ENCODE measurements around the gene TAF4B.

Gene TAF4B

DNA sequence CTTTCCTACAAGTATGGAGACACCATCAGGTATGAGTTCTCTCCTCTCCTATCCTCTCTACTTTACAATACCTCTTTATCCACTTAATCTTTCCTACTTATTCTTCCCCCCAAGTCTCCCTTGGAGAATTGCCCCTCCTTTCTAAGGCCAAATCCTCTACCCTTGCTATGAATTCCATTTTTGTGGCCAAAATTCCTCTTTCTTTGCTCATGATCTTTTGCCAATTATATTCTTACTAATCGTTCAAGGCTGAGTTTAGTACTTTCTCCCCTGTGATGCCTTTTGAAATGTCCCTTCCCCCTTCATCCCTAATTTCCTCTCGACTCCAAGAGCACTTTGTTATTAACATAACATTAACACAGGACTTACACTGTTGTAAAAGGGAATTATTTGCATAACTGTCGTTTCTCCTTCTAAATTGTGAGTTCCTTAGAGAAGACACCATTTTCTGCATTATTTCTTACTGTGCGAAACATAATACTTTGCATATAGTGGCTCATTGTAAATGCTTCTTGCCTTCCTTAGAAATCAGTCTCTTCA lies 188.7 kb downstream of the TAF4B start:
- TF ChIP-seq, protein P1, sequence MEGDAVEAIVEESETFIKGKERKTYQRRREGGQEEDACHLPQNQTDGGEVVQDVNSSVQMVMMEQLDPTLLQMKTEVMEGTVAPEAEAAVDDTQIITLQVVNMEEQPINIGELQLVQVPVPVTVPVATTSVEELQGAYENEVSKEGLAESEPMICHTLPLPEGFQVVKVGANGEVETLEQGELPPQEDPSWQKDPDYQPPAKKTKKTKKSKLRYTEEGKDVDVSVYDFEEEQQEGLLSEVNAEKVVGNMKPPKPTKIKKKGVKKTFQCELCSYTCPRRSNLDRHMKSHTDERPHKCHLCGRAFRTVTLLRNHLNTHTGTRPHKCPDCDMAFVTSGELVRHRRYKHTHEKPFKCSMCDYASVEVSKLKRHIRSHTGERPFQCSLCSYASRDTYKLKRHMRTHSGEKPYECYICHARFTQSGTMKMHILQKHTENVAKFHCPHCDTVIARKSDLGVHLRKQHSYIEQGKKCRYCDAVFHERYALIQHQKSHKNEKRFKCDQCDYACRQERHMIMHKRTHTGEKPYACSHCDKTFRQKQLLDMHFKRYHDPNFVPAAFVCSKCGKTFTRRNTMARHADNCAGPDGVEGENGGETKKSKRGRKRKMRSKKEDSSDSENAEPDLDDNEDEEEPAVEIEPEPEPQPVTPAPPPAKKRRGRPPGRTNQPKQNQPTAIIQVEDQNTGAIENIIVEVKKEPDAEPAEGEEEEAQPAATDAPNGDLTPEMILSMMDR (IDR thresholded peaks at IDR 0.05; ENCODE audit: extremely low read depth, missing control alignments) = no peak
- DNase-seq (ENCODE audit: low spot score) = no peak

DNA sequence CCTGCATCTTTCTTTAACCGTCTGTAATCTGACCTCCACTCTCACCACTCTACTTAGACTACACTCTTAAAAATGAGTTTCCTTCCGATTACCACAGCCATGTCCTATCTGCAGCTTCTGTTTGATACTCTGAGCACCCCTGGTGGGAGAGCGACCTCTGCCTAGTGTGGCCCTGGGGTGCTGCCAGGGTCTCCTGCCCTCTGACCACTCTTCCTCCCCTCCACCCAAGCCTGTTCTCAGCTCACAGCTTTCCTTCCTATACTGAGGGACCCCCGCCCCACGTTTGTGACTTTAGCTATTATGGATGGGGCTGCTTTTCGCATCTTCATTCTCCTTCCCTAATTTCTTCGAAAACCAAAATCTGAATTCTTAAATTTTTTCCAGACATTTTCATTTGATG lies 189.4 kb downstream of the TAF4B start:
- no peak for DNase-seq (ENCODE audit: low spot score)
- TF ChIP-seq, protein P1 (IDR thresholded peaks at IDR 0.05; ENCODE audit: extremely low read depth, missing control alignments) = no peak

DNA sequence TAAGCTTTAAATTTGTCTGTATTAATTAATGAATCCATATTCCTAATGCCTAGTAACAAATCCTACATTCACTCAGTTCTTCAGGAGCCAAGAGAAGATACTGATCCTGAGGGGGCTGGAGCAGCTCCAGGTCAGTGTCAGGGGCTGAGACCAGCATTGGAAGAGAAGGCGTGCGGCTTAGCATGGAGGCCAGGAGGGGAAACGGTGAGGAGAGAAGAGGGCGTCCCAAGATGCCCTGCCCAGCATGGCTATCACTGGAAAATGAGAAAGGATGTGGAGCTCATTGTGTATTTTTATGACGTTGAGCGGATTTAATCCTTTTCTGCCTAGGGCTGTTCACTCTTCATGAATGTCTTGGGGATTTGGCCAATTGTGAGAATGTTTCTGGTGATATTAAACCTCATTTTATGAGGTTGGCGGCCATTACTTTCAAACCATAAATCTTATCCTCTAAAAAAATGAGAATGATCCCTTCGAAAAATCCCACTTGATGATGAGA lies 190.5 kb downstream of the TAF4B start:
- no peak for DNase-seq (ENCODE audit: low spot score)
- TF ChIP-seq, protein P1 (IDR thresholded peaks at IDR 0.05; ENCODE audit: extremely low read depth, missing control alignments) = no peak

DNA sequence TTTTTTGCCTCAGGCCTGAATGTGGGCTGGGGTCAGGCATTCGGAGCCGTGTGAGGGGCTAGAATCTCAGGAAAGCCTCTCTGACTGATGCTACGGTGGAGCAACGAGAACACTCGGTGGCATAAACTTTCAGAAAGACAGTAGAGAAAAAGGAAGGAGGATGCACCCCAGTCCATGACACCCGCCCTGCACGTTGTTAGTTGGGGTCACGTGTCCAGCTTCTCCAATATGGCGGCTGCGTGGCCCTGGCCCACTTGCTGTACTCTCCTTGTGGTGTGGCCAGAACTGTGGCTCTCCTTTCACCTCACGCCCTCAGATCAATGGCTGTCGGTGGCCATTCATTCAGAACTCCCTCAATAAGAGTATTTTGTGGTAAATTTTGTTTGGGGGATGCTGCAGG lies 190.9 kb downstream of the TAF4B start:
- TF ChIP-seq, protein P1 (IDR thresholded peaks at IDR 0.05; ENCODE audit: extremely low read depth, missing control alignments) = no peak
- DNase-seq (ENCODE audit: low spot score) = no peak

DNA sequence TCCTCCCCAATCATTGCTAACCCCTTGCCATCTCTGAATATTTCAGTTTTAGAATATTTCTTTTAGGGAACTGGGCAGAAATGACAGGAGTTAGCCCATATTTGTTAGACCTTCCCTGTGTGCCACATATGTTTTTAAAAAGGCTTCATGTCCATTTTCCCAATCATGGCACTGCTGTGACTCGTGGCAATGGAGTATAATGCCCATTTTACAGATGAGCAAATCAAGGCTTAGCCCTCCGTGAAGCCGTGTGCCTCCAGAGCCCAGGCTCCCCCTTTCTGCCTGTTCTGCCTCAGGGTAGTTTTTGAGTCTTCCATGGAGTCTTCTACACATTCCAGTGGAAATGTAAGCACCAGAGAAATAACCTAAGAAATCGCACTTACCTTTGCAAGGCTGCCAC lies 192.0 kb downstream of the TAF4B start:
- no peak for DNase-seq (ENCODE audit: low spot score)
- TF ChIP-seq, protein P1 (IDR thresholded peaks at IDR 0.05; ENCODE audit: extremely low read depth, missing control alignments) = no peak

DNA sequence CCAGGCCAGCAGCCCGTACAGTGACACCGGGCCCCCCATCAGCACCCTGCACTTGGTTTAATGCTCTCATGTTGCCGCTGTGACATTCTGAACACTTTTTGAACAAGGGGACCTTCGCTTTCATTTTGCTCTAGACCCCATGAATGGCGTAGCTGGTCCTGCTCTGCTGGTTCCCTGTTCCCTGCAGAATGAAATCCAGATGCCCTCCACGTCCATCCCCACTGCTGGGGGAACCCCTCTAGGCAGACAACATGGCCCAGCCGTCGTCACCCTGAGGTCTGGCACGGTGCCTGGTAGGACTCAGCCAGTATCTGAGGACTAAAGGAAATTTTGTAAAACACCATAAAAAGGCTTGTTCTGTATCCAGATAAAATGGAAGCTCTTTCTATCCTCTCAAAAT lies 193.5 kb downstream of the TAF4B start:
- DNase-seq (ENCODE audit: low spot score) = no peak
- TF ChIP-seq, protein P1 (IDR thresholded peaks at IDR 0.05; ENCODE audit: extremely low read depth, missing control alignments) = no peak

DNA sequence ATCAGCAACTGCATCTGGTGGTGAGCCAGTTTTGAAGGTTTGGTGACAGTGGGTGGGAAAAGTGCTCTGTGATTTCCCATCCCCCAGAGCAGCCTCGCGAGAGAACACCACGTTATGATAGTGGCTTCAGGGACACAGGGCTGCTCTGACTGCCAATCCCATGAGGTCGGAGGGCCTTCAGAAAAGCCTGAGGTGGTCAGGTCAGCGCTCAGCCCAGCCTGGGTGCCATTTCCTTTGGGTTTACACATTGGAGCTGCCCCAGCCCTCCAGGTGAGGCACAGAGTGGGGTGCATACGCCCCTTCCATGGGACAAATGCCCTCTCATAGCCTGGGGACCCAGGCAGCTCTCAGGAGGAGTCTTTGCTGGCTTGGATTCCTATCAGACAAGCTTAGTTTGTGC lies 195.3 kb downstream of the TAF4B start:
- TF ChIP-seq, protein P1 (IDR thresholded peaks at IDR 0.05; ENCODE audit: extremely low read depth, missing control alignments) = no peak
- no peak for DNase-seq (ENCODE audit: low spot score)

Data from GM20000 (cell line).